Amygdala (tissue), 56 donors: ENCODE measurements around the gene MAGI2.

Experiments
- DNase-seq, 56 donors: peaks; one replicate each; lab custom pipeline; 2025; lab: John Stamatoyannopoulos, UW

The MAGI2 gene

GRCh38 chr7:78473571-78474301, 979.7 kb downstream of the MAGI2 start:
- no peak for DNase-seq

- no peak for DNase-seq
These were observed 980.4 kb downstream of the MAGI2 start for GRCh38 chr7:78473021-78473420.

GRCh38 chr7:78472519-78472918, 980.9 kb downstream of the MAGI2 start:
- DNase-seq, result no peak

- DNase-seq, result no peak
These were observed 987.6 kb downstream of the MAGI2 start for GRCh38 chr7:78465894-78466293.

GRCh38 chr7:78463039-78463438, 990.4 kb downstream of the MAGI2 start:
- no peak for DNase-seq

GRCh38 chr7:78450706-78451105, 1002.8 kb downstream of the MAGI2 start:
- no peak for DNase-seq

- DNase-seq, result no peak
These were observed 1004.6 kb downstream of the MAGI2 start for GRCh38 chr7:78448911-78449310.

GRCh38 chr7:78444267-78444666, 1009.2 kb downstream of the MAGI2 start:
- no peak for DNase-seq

GRCh38 chr7:78443811-78444210, 1009.7 kb downstream of the MAGI2 start:
- DNase-seq, result no peak

GRCh38 chr7:78441737-78442136, 1011.7 kb downstream of the MAGI2 start:
- no peak for DNase-seq

- DNase-seq, result no peak
These were observed 1015.0 kb downstream of the MAGI2 start for GRCh38 chr7:78438433-78438832.

- DNase-seq, result no peak
These were observed 1016.3 kb downstream of the MAGI2 start for GRCh38 chr7:78437118-78437517.

- peak in 20 of 56 donors; percentile 2 to 50 (median 22) for DNase-seq
These were observed 1018.1 kb downstream of the MAGI2 start for GRCh38 chr7:78435355-78435754.

- DNase-seq, result no peak
These were observed 1019.2 kb downstream of the MAGI2 start for GRCh38 chr7:78434281-78434680.

GRCh38 chr7:78433421-78433820, 1020.0 kb downstream of the MAGI2 start:
- no peak for DNase-seq

- no peak for DNase-seq
These were observed 1023.6 kb downstream of the MAGI2 start for GRCh38 chr7:78429878-78430277.

GRCh38 chr7:78427209-78427608, 1026.3 kb downstream of the MAGI2 start:
- DNase-seq, result no peak

- peak in 5 of 56 donors; percentile 4 to 62 (median 12) for DNase-seq
These were observed 1033.5 kb downstream of the MAGI2 start for GRCh38 chr7:78420001-78420400.

GRCh38 chr7:78417180-78417853, 1036.2 kb downstream of the MAGI2 start:
- DNase-seq, result no peak

GRCh38 chr7:78413568-78413967, 1039.9 kb downstream of the MAGI2 start:
- DNase-seq, result no peak

GRCh38 chr7:78412216-78412858, 1041.1 kb downstream of the MAGI2 start:
- no peak for DNase-seq

GRCh38 chr7:78407031-78407430, 1046.4 kb downstream of the MAGI2 start:
- no peak for DNase-seq
